GM21515 (cell line): Measurements from ENCODE around the gene MT1M.
A peak's percentile ranks its signal among the peaks of the same experiment; 100 is the strongest.
"Not testable (repeated sequence)": the region's sequence is repeated elsewhere in the genome, so short reads cannot be mapped to it uniquely, and the experiment has no call there.

Experiments
- ATAC-seq: cut with Tn5 transposase; IDR thresholded peaks from one replicate; pipeline ENCODE4 v1.9.1; 2021; ENCODE audit not compliant: unreplicated experiment

The MT1M gene

DNA sequence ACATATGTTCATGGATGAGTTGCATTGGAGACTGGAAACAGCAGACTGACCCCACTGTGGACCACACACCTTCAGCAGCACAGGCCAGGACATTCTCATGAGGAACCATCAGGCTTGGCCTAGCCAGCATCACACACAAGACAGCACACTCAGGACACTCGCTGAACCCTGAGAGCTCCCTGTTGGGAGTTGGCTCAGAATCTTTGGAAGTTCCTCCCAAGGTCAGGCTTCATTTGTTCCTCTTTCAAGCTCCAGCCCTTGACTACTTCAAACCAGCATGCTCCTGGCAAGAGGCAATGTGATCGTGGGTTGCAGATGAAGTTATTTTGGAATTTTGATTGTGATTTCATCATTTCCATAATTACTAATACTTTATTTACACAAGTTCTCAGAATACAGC, 39.2 kb downstream of the MT1M start:
- ATAC-seq: not testable (repeated sequence)

DNA sequence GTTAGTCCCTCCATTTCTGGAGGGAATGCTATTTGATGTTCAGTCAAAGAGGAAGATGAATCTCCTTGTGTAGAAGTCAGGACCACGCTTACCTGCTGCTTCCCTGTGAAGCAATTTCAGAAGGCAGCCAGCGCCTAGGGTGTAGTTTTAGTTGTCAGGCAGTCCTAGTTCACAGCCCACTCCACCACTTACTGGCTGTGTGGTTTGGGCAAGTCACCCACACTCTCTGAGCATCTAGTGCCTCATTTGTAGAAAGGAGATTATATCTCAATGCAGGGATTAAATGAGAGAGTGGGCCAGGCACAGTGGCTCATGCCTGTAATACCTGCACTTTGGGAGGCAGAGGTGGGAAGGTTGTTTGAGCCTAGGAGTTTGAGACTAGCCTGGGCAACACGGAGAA, 39.7 kb downstream of the MT1M start:
- not testable (repeated sequence) for ATAC-seq

DNA sequence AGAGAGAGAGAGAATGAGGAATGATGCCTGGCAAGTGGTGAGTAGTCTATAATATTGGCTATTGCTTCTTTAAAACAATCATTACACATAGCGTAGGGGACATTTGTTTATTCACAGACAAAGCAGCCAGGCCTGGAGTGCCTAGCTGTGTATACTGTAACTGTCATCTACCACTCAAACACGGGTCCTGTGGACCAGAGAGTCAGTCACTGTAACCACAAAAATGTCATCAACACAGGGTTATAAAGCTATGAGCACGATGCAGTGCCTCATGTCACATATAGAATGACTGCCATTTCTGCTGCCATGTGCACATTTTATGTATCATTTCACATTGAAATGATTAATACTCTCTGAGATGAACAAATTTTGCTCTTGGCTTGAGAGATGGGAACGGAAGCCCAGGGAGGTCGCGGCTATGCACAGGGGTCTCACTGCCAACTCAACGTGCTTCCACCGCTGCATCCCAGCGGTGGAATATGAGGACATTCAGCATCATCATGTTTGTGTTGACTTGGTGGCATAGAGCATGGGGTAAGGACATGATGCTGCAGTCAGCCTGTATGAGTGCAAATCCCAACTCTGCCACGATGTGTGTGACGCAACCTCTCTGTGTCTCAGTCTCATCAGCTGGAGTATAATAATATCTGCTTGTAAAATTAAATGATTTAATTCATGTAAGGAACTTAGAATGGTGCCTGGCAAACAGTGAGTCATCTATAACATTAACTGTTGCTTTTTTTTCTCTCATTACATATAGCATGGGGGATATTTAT, 40.5 kb downstream of the MT1M start:
- ATAC-seq: no peak

DNA sequence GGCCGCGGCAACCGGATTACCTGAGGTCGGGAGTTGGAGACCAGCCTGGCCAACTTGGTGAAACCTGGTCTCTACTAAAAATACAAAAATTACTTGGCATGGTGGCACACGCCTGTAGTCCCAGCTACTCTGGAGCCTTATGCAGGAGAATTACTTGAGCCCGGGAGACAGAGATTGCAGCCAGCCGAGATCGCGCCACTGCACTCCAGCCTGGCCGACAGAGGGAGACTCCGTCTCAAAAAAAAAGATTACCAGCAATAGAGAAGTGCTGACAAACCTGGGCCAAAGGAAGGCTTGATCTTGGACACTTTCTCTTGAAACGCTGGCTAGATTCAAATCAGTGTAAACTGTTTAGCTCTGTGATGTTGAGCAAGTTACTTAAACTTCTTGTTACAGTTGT, 41.5 kb downstream of the MT1M start:
- ATAC-seq: no peak

DNA sequence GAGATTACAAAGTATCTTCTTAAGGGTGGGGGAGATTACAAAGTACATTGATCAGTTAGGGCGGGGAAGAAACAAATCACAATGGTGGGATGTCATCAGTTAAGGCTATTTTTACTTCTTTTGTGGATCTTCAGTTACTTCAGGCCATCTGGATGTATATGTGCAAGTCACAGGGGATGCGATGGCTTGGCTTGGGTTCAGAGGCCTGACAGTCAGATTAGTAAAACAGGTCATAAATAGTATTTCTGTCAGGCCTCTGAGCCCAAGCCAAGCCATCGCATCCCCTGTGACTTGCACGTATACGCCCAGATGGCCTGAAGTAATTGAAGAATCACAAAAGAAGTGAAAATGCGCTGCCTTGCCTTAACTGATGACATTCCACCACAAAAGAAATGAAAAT, 42.1 kb downstream of the MT1M start:
- not testable (repeated sequence) for ATAC-seq

DNA sequence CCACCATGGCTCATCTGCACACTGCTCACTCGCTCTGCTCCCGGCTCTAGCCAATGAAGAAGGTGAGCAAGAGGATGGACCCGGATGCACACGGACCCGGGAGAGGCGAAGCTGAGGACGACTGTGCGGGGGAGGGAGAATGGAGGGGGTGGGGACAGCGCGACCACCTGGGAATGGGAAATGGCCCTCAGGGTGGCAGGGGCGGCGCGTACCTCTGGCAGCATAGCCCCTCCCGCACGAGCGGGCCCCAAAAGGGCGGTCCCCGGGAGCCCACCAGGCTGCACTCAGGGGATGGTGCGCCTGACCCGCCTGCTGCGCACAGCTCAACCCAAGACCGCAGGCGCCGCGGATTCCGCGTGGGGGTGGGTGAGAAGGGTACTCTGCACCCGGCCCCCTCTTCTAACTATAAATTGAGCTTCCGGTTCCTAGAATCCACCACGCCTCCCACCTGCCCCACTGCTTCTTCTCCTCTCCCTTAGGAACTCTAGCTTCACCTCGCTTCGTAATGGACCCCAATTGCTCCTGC, 43.3 kb downstream of the MT1M start:
- ATAC-seq: no peak

DNA sequence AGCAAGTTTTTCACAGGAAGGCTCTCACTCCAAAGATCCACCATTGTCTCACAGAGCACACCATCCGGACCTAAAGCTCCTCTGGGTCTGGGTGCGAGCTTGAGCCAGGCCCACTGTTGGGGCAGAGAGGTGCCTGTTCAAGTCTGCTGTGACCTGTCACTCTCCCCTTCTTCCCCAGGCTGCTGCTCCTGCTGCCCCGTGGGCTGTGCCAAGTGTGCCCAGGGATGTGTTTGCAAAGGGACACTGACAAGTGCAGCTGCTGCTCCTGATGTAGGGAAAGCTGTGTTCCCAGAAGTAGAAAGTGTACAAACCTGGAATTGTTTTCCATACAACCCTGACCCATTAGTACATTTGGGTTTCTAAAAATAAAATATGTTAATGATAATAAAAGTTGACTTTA, 45.0 kb downstream of the MT1M start:
- ATAC-seq: no peak

DNA sequence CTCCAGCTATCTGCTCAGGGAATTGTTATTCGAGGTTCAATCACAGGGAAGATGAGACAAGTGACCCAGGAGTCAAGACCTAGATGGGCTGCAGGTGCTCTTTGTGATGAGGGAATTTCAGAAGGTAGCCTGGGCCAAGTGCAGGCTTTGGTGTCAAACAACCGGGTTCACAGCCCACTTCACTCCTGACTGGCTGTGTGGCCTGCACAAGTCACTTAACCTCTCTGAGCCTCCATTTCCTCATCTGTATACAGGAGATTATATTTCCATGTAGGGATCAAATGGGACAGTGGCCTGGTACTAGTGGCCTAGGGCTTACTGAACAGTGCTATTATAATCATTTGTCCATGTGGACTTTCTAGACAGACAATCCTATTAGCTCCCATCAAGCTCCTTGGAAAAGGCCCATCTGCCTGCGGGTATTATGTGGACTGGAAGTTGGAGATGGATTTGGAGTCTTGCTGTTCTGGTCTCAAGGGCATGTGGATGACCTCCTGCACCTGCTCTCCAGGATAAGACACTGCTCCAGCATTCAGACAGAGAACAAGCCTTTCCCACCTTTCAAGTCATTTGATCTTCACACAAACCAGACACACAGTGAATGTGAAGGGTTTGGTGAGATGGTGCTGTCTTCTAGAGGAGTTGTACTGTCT, 46.7 kb downstream of the MT1M start:
- no peak for ATAC-seq

DNA sequence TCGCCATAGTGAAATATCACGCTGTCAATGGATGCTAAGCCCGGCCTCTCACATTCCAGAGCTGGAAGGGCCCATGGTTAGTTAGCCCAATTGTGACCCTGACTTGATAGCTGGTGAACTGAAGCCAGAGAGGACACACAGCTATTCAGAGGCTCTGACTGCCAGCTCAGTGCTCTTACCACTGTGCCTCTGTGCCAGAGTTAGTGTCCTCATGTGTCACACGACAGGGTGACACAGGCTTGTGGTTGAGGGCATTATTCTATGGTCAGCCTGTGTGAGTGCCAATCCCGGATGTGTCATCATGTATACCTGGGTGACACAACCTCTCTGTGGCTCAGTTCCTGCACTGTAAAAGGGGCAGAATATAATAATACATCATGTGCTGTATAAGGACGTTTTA, 47.4 kb downstream of the MT1M start:
- no peak for ATAC-seq

DNA sequence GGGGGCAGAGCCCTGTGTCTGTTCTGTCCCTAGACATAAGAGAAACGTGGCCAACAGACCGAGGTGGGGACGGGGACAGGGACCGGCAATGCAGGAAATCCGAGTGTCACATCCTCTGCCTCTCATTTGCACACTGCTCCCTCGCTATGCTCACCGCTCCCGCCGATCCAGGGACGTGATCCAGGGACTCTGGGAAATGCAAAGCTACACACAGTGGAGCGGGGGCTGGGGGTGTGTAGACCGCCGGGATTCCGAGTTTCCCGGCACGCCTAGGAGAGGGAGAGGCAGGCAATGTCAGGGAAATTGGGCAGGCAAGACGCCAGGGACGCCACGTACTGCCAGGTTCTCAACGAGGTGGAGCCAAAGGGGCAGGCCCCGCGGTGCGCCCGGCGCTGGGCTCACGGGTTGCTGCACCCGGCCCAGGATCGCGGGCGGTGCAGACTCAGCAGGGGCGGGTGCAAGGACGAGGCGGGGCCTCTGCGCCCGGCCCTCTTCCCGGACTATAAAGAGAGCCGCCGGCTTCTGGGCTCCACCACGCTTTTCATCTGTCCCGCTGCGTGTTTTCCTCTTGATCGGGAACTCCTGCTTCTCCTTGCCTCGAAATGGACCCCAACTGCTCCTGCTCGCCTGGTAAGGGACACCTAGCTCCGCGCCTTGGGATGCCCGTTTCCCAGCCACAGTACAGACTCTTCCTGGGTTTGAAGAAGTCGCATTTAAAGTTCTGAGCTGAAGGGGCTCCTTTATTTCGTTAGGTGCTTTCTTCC, 49.7 kb downstream of the MT1M start, which contains the start of gene MT1X:
TSS of gene MT1X (plus strand) at position 532 of the 764 bp plus-strand sequence. CDS start at position 603, 71 bp downstream.
- peak; percentile 96 for ATAC-seq

DNA sequence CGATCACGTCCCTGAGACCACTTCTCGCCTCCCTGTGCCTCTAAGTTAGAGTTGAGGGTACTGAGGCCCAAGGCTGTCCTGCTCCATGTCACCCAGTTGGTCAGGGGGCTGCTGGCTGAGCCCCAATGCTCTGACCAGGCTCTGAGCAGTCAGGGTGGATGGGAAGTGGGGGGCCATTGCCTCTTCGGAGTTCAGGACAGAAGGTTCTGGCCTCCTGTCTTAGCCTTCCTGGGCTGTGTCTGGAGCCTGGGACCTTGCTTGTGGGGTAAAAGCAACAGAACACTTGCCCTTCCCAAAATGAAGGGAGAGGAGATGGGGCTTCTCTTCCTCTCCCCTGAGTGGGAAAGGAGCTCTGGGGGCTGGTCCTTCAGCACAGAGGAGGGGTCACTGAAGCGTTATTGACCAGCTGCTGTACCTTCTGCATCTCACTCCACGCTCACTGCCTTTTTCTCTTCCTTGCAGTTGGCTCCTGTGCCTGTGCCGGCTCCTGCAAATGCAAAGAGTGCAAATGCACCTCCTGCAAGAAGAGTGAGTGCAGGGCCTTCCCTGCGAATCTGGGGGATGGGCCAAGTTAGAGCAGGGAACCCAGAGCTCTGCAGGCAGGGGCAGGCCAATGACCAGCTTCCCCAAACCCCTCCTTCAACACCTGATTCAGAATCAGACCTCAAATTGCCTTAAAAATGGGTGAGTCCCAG, 50.4 kb downstream of the MT1M start:
- ATAC-seq: peak; percentile 8
